Smooth muscle cell of the umbilical artery (primary cell): ENCODE results near the gene FBXO7. TPM values are rescaled to one million over a fixed set of nuclear protein-coding genes. Genes with fewer than 3 reads are reported as not detected.

ENCODE experiments used
- total RNA-seq: library from RNA; depleted of rRNA; stranded (reverse); fragments of >200 nt; gene quantifications from 2 replicates; pipeline ENCODE4 v1.2.3, GENCODE V29; 2014

FBXO7 gene
- total RNA-seq, result 47.2 and 56.7 TPM in 2 replicates

DNA sequence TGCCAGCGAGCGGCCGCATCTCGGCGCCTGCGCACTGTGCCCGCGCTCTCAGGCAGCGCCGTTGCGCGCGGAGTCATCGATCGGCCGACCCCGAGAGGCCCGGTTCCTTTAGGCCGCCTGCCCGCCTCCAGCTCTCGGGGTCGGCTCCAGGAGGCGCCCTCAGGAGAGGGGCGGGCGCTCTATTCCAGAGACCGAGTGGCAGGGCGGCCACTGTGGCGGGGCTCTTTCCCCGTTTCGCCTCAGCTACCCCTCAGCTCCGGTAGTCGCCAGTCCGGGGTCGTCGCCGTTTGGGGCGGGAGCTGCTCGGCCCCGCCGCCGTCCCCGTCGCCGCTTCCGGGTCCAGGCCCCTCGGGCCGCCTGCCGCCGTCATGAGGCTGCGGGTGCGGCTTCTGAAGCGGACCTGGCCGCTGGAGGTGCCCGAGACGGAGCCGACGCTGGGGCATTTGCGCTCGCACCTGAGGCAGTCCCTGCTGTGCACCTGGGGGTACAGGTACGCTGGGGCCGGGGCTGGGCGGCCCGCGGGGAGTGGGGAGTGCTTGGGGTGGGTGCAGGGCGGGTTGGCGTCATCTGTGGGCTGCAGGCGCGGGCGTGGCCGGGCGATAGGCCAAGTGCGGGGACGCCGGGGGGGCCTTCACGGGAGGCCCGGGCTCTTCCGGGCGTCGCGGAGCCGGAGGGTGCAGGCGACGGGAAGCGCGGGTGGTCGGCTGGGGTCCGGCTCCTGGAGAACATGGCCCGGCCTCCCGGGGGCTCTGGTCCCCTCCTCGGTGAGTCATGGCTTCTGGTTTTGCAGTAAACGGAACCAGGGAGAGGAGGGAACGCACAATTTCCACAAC lies at the start of gene FBXO7:
Gene FBXO7, plus strand, starts transcription at position 177 of the 833 bp plus-strand sequence. Its CDS starts 192 bp downstream, at position 369.

Other genes starting within 250 kb of the FBXO7 start
- gene SLC5A4, start 219.5 kb upstream of the FBXO7 start, total RNA-seq, result 0.05 TPM in 1 of 2 replicates, not detected in the other
- gene RFPL3, start 116.9 kb upstream of the FBXO7 start, total RNA-seq, result not detected in 2 replicates
- gene RTCB, start 62.6 kb upstream of the FBXO7 start, total RNA-seq, result 132 and 141 TPM in 2 replicates
- not detected in 2 replicates for gene BPIFC, start 10.4 kb upstream of the FBXO7 start, total RNA-seq